ENCODE measurements around the gene ANTXR1. TPM values are rescaled to one million over a fixed set of nuclear protein-coding genes. Genes with fewer than 3 reads are reported as not detected.

Gene ANTXR1
- total and polyA plus RNA-seq, 2 donors (not counting 3 experiments of a cell fraction or from before 2014, with no cell fraction given) = 4.2 to 17.3 TPM

GRCh38 chr2:69166812-69167468 lies 154.0 kb downstream of the ANTXR1 start:
- no peaks in the 10 kb centered on the region for H3K79me2 ChIP-seq (ENCODE audit: control insufficient read depth, insufficient read depth, low read length)
- no peak overlapping the region for H2AFZ ChIP-seq (ENCODE audit: low read depth, low read length)
- no peak for FAIRE-seq
- H3K4me3 ChIP-seq (replicated peaks in 1 of 3; ENCODE audit: insufficient read depth in 1 of 3, low read depth in 1 of 3, low read length in 3 of 3) = no peak overlapping the region
- no peak overlapping the region for H3K9ac ChIP-seq (replicated peaks; ENCODE audit: extremely low read depth, insufficient read depth, low read length)
- dilution Hi-C loops (cut with MboI; ENCODE audit: extremely low pct_ligation_motif_present, low sequenced_read_pairs) (no loop called here), intact Hi-C loops (cut with micrococcal nuclease) (no loop called here)
- no peak for TF ChIP-seq GATA2 (IDR thresholded peaks at IDR 0.05; ENCODE audit: insufficient read depth, insufficient read length, low read depth, low read length)
- TF ChIP-seq JUN (IDR thresholded peaks at IDR 0.05; ENCODE audit: borderline replicate concordance, insufficient read depth, insufficient read length, low read depth) = no peak
- TF ChIP-seq POLR2AphosphoS5 (IDR thresholded peaks at IDR 0.05; ENCODE audit: insufficient read depth, low read depth, low read length) = no peak
- TF ChIP-seq EZH2 (IDR thresholded peaks at IDR 0.05; ENCODE audit: borderline replicate concordance, low read depth, low read length, severe bottlenecking) = no peak
- no peak for TF ChIP-seq MAX (IDR thresholded peaks at IDR 0.05; ENCODE audit: insufficient read depth, insufficient read length)
- no peak for TF ChIP-seq FOS (IDR thresholded peaks at IDR 0.05; ENCODE audit: borderline replicate concordance, insufficient read depth, low read length)
- TF ChIP-seq POLR2A (IDR thresholded peaks at IDR 0.05; ENCODE audit: low read depth, low read length) = no peak
- TF ChIP-seq MYC (IDR thresholded peaks at IDR 0.05; ENCODE audit: low read depth, low read length) = no peak
- TF ChIP-seq CTCF (IDR thresholded peaks at IDR 0.05; ENCODE audit: extremely low read depth in 1 of 2, insufficient read depth in 1 of 2, low read depth in 1 of 2, low read length in 2 of 2) = no peak
- no peaks in the 10 kb centered on the region for H3K9me1 ChIP-seq (replicated peaks; ENCODE audit: control insufficient read depth, extremely low read depth, insufficient read depth, low read length)
- no peak overlapping the region for H3K4me2 ChIP-seq (ENCODE audit: insufficient read depth, low read length)
- no peak for DNase-seq (ENCODE audit: low read depth, low spot score)
- no peak overlapping the region for H3K27ac ChIP-seq (ENCODE audit: insufficient read depth, low read depth, low read length)
- H3K4me1 ChIP-seq (ENCODE audit: control insufficient read depth, extremely low read depth, insufficient read depth, low read length) = peaks cover 33% of the 10 kb centered on the region
- no peaks in the 10 kb centered on the region for H3K36me3 ChIP-seq (ENCODE audit: control insufficient read depth in 2 of 2, extremely low read depth in 1 of 2, insufficient read depth in 2 of 2, low read length in 2 of 2)
- ChIA-PET CTCF (no interaction called here), POLR2A (no interaction called here)
- BruUV-seq (replicated peaks) = no TSS peak
- H3K27me3 ChIP-seq (ENCODE audit: control insufficient read depth in 2 of 2, insufficient read depth in 2 of 2, low read length in 2 of 2) = no peaks in the 10 kb centered on the region
- H4K20me1 ChIP-seq (replicated peaks; ENCODE audit: control insufficient read depth, extremely low read depth, insufficient read depth, low read length) = no peaks in the 10 kb centered on the region
- H3K9me3 ChIP-seq (replicated peaks; ENCODE audit: control insufficient read depth, insufficient read depth, low read length) = no peaks in the 10 kb centered on the region
